Activated B cell treated with CpG ODN at 0.5 μM for 24 hours (primary cell): ENCODE results near the gene MORN1. TPM values are rescaled to one million over a fixed set of nuclear protein-coding genes. Genes with fewer than 3 reads are reported as not detected.

Experiments
- ATAC-seq: fragments of 200-7000 bp; cut with Tn5 transposase; one replicate; pipeline ENCODE4 v1.10.0; 2021; ENCODE audit warnings: low read depth, mild to moderate bottlenecking, moderate library complexity
- CTCF ChIA-PET: fragments of 350-600 bp; sonication (Branson Sonifier 250); formaldehyde crosslinking; loops from one replicate; lab custom pipeline; 2021; ENCODE audit warnings: antibody characterized with exemption; lab: Charles Lee
- POLR2A ChIA-PET: fragments of 350-600 bp; sonication (Branson Sonifier 250); formaldehyde crosslinking; loops from one replicate; lab custom pipeline; 2021; ENCODE audit warnings: antibody characterized with exemption; lab: Charles Lee
- DNase-seq: peaks from one replicate; pipeline ENCODE4 v3.0.0; 2022
- H3K27ac Mint-ChIP-seq: one replicate; pipeline ENCODE4 v1.8.0; 2020; ENCODE audit warnings: mixed read lengths
- H3K27me3 Mint-ChIP-seq: one replicate; pipeline ENCODE4 v1.8.0; 2021; ENCODE audit warnings: mixed read lengths
- H3K36me3 Mint-ChIP-seq: one replicate; pipeline ENCODE4 v1.8.0; 2021; ENCODE audit warnings: low read depth, mixed read lengths
- H3K4me1 Mint-ChIP-seq: one replicate; pipeline ENCODE4 v1.8.0; 2021; ENCODE audit warnings: mixed read lengths
- H3K4me3 Mint-ChIP-seq: one replicate; pipeline ENCODE4 v1.8.0; 2020; ENCODE audit warnings: mild to moderate bottlenecking, mixed read lengths
- H3K9me3 Mint-ChIP-seq: one replicate; pipeline ENCODE4 v1.8.0; 2020; ENCODE audit warnings: mixed read lengths
- CTCF ChIP-seq: fragments of 200-600 bp; IDR thresholded peaks from one replicate; pipeline ENCODE4 v1.8.0; 2022; ENCODE audit warnings: antibody characterized with exemption, mild to moderate bottlenecking
- intact Hi-C: fragments of 100-400 bp; cut with micrococcal nuclease; formaldehyde crosslinking; loops from one replicate; pipeline ENCODE4 v1.15.1; 2024
- total RNA-seq: library from RNA; stranded (reverse); gene quantifications from 2 replicates; pipeline ENCODE4 v1.2.3, GENCODE V29; 2022

Gene MORN1
- total RNA-seq, 1 donor from 2014 or later, result 17.8 TPM

GRCh38 chr1:2279817-2280216, 111.5 kb downstream of the MORN1 start:
- DNase-seq (no peak), ATAC-seq (no peak)
- CTCF ChIA-PET, result no interaction called here
- Mint-ChIP-seq H3K4me3 (no peak overlapping the region), H3K9me3 (no peaks in the 10 kb centered on the region), H3K36me3 (peaks cover 7% of the 10 kb centered on the region), H3K27me3 (no peaks in the 10 kb centered on the region), H3K27ac (no peak overlapping the region), H3K4me1 (peaks cover 46% of the 10 kb centered on the region)
- POLR2A ChIA-PET, result interaction anchor here (0.6 kb wide), 1 partner anchor 21 kb away, joined by 3 read pairs; no protein-coding TSS in a partner anchor
- intact Hi-C loops, result no loop called here
- TF ChIP-seq CTCF, result no peak

- H3K9me3 Mint-ChIP-seq, result no peaks in the 10 kb centered on the region
- H3K27me3 Mint-ChIP-seq, result no peaks in the 10 kb centered on the region
- intact Hi-C loops, result no loop called here
- no peak for ATAC-seq
- peaks cover 7% of the 10 kb centered on the region for H3K36me3 Mint-ChIP-seq
- POLR2A ChIA-PET, result interaction anchor here (0.6 kb wide), 1 partner anchor 21 kb away, joined by 3 read pairs; no protein-coding TSS in a partner anchor
- TF ChIP-seq CTCF, result no peak
- H3K27ac Mint-ChIP-seq, result no peak overlapping the region
- H3K4me1 Mint-ChIP-seq, result peaks cover 51% of the 10 kb centered on the region
- CTCF ChIA-PET, result no interaction called here
- no peak overlapping the region for H3K4me3 Mint-ChIP-seq
- no peak for DNase-seq
These were observed 112.1 kb downstream of the MORN1 start for GRCh38 chr1:2279210-2279639.

- peaks cover 7% of the 10 kb centered on the region for H3K36me3 Mint-ChIP-seq
- no peaks in the 10 kb centered on the region for H3K27me3 Mint-ChIP-seq
- intact Hi-C loops, result no loop called here
- ChIA-PET CTCF (no interaction called here), POLR2A (no interaction called here)
- no peak for DNase-seq
- H3K27ac Mint-ChIP-seq, result no peak overlapping the region
- TF ChIP-seq CTCF, result no peak
- no peak overlapping the region for H3K4me3 Mint-ChIP-seq
- H3K9me3 Mint-ChIP-seq, result no peaks in the 10 kb centered on the region
- ATAC-seq, result no peak
- peaks cover 56% of the 10 kb centered on the region for H3K4me1 Mint-ChIP-seq
These were observed 112.7 kb downstream of the MORN1 start for GRCh38 chr1:2278591-2279209.

GRCh38 chr1:2277741-2278488, 113.4 kb downstream of the MORN1 start:
- Mint-ChIP-seq H3K4me1 (peaks cover 63% of the 10 kb centered on the region), H3K27ac (no peak overlapping the region)

More at GRCh38 chr1:2277741-2278488, 113.4 kb downstream of the MORN1 start:
- Mint-ChIP-seq H3K9me3 (no peaks in the 10 kb centered on the region), H3K36me3 (peaks cover 7% of the 10 kb centered on the region), H3K4me3 (no peak overlapping the region), H3K27me3 (no peaks in the 10 kb centered on the region)
- POLR2A ChIA-PET, result no interaction called here
- no peak for ATAC-seq
- CTCF ChIA-PET, result no interaction called here
- intact Hi-C loops, result no loop called here
- no peak for TF ChIP-seq CTCF
- DNase-seq, result no peak
